ENCODE results near the gene MRAS. TPM values are rescaled to one million over a fixed set of nuclear protein-coding genes. Genes with fewer than 3 reads are reported as not detected.

MRAS gene
- polyA plus RNA-seq, 3 donors: 6.2 to 13.2 (median 8.3) TPM

GRCh38 chr3:138423316-138423715, 74.9 kb downstream of the MRAS start:
- H3K4me3 ChIP-seq (replicated peaks in 1 of 3; ENCODE audit: low read depth in 2 of 3, low read length in 3 of 3): no peak overlapping the region

GRCh38 chr3:138424323-138424722, 75.9 kb downstream of the MRAS start:
- no peak overlapping the region for H3K9ac ChIP-seq (ENCODE audit: insufficient read depth, low read length, poor library complexity, severe bottlenecking)
- H3K4me3 Mint-ChIP-seq: no peak overlapping the region
- peaks cover 0 to 5% (median 2%) of the 10 kb centered on the region in 7 donors for H3K9me3 Mint-ChIP-seq
- WGBS (ENCODE audit: insufficient coverage): 88% methylated on average over 1 of the region's 2 CpGs
- no peaks in the 10 kb centered on the region for H3K27me3 ChIP-seq (ENCODE audit: control insufficient read depth in 2 of 2, insufficient read depth in 2 of 2, low read length in 2 of 2)
- H3K36me3 Mint-ChIP-seq: no peaks in the 10 kb centered on the region
- no peaks in the 10 kb centered on the region for H4K20me1 ChIP-seq (ENCODE audit: insufficient read depth, low read length)
- H3K4me2 ChIP-seq (replicated peaks; ENCODE audit: extremely low read depth, low read length, poor library complexity, severe bottlenecking): no peak overlapping the region
- intact Hi-C loops (cut with micrococcal nuclease): no loop called here
- H3K79me2 ChIP-seq (ENCODE audit: insufficient read depth, low read length): no peaks in the 10 kb centered on the region
- no peak overlapping the region for H3K27ac ChIP-seq (ENCODE audit: low read depth in 1 of 2, low read length in 2 of 2)
- no peak overlapping the region for H3K27ac Mint-ChIP-seq
- no peaks in the 10 kb centered on the region for H3K4me1 Mint-ChIP-seq
- no peak for TF ChIP-seq CTCF (IDR thresholded peaks at IDR 0.05)
- H2AFZ ChIP-seq (ENCODE audit: insufficient read depth, low read depth, low read length, poor library complexity, severe bottlenecking): no peak overlapping the region
- H3K4me1 ChIP-seq (ENCODE audit: control insufficient read depth in 1 of 2, insufficient read depth in 2 of 2, low read length in 2 of 2): no peaks in the 10 kb centered on the region
- H3K36me3 ChIP-seq (replicated peaks in 1 of 2; ENCODE audit: control insufficient read depth in 1 of 2, insufficient read depth in 2 of 2, low read length in 2 of 2): no peaks in the 10 kb centered on the region
- peaks cover 2 to 7% (median 6%) of the 10 kb centered on the region in 3 donors for H3K27me3 Mint-ChIP-seq (ENCODE audit: low read depth in 3 of 3)
- no peak overlapping the region for H3K4me3 ChIP-seq (replicated peaks in 1 of 3; ENCODE audit: low read depth in 2 of 3, low read length in 3 of 3)
- no peaks in the 10 kb centered on the region for H3K9me3 ChIP-seq (replicated peaks in 1 of 2; ENCODE audit: control insufficient read depth in 1 of 2, insufficient read depth in 1 of 2, low read length in 2 of 2)
- DNase-seq: no peak

More at GRCh38 chr3:138423316-138423715, 74.9 kb downstream of the MRAS start:
- H3K4me1 Mint-ChIP-seq: no peaks in the 10 kb centered on the region
- WGBS (ENCODE audit: insufficient coverage): no CpG with 5 or more reads among the region's 1 CpG
- no peaks in the 10 kb centered on the region for H4K20me1 ChIP-seq (ENCODE audit: insufficient read depth, low read length)
- no peak overlapping the region for H3K4me3 Mint-ChIP-seq
- no peaks in the 10 kb centered on the region for H3K36me3 ChIP-seq (replicated peaks in 1 of 2; ENCODE audit: control insufficient read depth in 1 of 2, insufficient read depth in 2 of 2, low read length in 2 of 2)
- no peak for DNase-seq
- no peaks in the 10 kb centered on the region for H3K9me3 ChIP-seq (replicated peaks in 1 of 2; ENCODE audit: control insufficient read depth in 1 of 2, insufficient read depth in 1 of 2, low read length in 2 of 2)
- intact Hi-C loops (cut with micrococcal nuclease): no loop called here
- no peak overlapping the region for H2AFZ ChIP-seq (ENCODE audit: insufficient read depth, low read depth, low read length, poor library complexity, severe bottlenecking)
- H3K79me2 ChIP-seq (ENCODE audit: insufficient read depth, low read length): no peaks in the 10 kb centered on the region
- no peaks in the 10 kb centered on the region for H3K4me1 ChIP-seq (ENCODE audit: control insufficient read depth in 1 of 2, insufficient read depth in 2 of 2, low read length in 2 of 2)
- H3K27me3 Mint-ChIP-seq (ENCODE audit: low read depth in 3 of 3): peaks cover 2 to 6% (median 3%) of the 10 kb centered on the region in 3 donors
- no peak overlapping the region for H3K27ac ChIP-seq (ENCODE audit: low read depth in 1 of 2, low read length in 2 of 2)
- no peak overlapping the region for H3K4me2 ChIP-seq (replicated peaks; ENCODE audit: extremely low read depth, low read length, poor library complexity, severe bottlenecking)
- no peaks in the 10 kb centered on the region for H3K27me3 ChIP-seq (ENCODE audit: control insufficient read depth in 2 of 2, insufficient read depth in 2 of 2, low read length in 2 of 2)
- H3K9ac ChIP-seq (ENCODE audit: insufficient read depth, low read length, poor library complexity, severe bottlenecking): no peak overlapping the region
- H3K36me3 Mint-ChIP-seq: no peaks in the 10 kb centered on the region
- no peak overlapping the region for H3K27ac Mint-ChIP-seq
- H3K9me3 Mint-ChIP-seq: peaks cover 0 to 5% (median 2%) of the 10 kb centered on the region in 7 donors
- no peak for TF ChIP-seq CTCF (IDR thresholded peaks at IDR 0.05)

Data from CD14-positive monocyte (primary cell).